HG03108 (cell line): ENCODE data around the gene GAGE12C.
"Not testable (repeated sequence)": the region's sequence is repeated elsewhere in the genome, so short reads cannot be mapped to it uniquely, and the experiment has no call there.

ENCODE experiments used
- ATAC-seq: cut with Tn5 transposase; IDR thresholded peaks from one replicate; pipeline ENCODE4 v1.9.1; 2021; ENCODE audit warnings: moderate library complexity; ENCODE audit not compliant: unreplicated experiment

Gene GAGE12C

DNA sequence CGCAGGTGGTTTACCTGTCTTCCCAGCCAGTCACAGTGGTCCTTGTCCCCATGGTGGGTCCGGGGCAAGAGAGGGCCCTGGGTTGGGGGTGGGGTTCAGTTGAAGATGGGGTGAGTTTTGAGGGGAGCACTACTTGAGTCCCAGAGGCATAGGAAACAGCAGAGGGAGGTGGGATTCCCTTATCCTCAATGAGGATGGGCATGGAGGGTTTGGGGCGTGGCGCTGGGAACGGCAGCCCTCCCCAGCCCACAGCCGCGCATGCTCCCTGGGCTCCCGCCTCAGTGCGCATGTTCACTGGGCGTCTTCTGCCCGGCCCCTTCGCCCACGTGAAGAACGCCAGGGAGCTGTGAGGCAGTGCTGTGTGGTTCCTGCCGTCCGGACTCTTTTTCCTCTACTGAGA, at the start of gene GAGE12C:
Gene GAGE12C (plus strand): TSS at position 301 of the 400 bp plus-strand sequence. CDS start 1,155 bp downstream, outside the sequence.
- not testable (repeated sequence) for ATAC-seq

DNA sequence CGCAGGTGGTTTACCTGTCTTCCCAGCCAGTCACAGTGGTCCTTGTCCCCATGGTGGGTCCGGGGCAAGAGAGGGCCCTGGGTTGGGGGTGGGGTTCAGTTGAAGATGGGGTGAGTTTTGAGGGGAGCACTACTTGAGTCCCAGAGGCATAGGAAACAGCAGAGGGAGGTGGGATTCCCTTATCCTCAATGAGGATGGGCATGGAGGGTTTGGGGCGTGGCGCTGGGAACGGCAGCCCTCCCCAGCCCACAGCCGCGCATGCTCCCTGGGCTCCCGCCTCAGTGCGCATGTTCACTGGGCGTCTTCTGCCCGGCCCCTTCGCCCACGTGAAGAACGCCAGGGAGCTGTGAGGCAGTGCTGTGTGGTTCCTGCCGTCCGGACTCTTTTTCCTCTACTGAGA, 9.5 kb downstream of the GAGE12C start, which contains the start of gene GAGE12D:
Gene GAGE12D (plus strand): TSS at position 301 of the 400 bp plus-strand sequence. CDS start 1,155 bp downstream, outside the sequence.
- ATAC-seq, result not testable (repeated sequence)

DNA sequence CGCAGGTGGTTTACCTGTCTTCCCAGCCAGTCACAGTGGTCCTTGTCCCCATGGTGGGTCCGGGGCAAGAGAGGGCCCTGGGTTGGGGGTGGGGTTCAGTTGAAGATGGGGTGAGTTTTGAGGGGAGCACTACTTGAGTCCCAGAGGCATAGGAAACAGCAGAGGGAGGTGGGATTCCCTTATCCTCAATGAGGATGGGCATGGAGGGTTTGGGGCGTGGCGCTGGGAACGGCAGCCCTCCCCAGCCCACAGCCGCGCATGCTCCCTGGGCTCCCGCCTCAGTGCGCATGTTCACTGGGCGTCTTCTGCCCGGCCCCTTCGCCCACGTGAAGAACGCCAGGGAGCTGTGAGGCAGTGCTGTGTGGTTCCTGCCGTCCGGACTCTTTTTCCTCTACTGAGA, 19.0 kb downstream of the GAGE12C start, which contains the start of gene GAGE12E:
Gene GAGE12E (plus strand): TSS at position 301 of the 400 bp plus-strand sequence. CDS start 1,155 bp downstream, outside the sequence.
- not testable (repeated sequence) for ATAC-seq

GRCh38 chrX:49560542-49560941, 28.6 kb downstream of the GAGE12C start, which contains the start of gene GAGE12F:
TSS of gene GAGE12F (plus strand) at chrX:49560842. CDS start at chrX:49561997, 1,155 bp downstream.
- not testable (repeated sequence) for ATAC-seq

- ATAC-seq, result not testable (repeated sequence)
These were observed 36.8 kb downstream of the GAGE12C start for GRCh38 chrX:49568728-49569127.

GRCh38 chrX:49569152-49569551, 37.2 kb downstream of the GAGE12C start:
- ATAC-seq, result not testable (repeated sequence)

DNA sequence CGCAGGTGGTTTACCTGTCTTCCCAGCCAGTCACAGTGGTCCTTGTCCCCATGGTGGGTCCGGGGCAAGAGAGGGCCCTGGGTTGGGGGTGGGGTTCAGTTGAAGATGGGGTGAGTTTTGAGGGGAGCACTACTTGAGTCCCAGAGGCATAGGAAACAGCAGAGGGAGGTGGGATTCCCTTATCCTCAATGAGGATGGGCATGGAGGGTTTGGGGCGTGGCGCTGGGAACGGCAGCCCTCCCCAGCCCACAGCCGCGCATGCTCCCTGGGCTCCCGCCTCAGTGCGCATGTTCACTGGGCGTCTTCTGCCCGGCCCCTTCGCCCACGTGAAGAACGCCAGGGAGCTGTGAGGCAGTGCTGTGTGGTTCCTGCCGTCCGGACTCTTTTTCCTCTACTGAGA, 38.1 kb downstream of the GAGE12C start, which contains the start of gene GAGE12G:
Gene GAGE12G (plus strand): TSS at position 301 of the 400 bp plus-strand sequence. CDS start 1,155 bp downstream, outside the sequence.
- ATAC-seq, result not testable (repeated sequence)

DNA sequence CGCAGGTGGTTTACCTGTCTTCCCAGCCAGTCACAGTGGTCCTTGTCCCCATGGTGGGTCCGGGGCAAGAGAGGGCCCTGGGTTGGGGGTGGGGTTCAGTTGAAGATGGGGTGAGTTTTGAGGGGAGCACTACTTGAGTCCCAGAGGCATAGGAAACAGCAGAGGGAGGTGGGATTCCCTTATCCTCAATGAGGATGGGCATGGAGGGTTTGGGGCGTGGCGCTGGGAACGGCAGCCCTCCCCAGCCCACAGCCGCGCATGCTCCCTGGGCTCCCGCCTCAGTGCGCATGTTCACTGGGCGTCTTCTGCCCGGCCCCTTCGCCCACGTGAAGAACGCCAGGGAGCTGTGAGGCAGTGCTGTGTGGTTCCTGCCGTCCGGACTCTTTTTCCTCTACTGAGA, 47.7 kb downstream of the GAGE12C start, which contains the start of gene GAGE12H:
Gene GAGE12H (plus strand): TSS at position 301 of the 400 bp plus-strand sequence. CDS start 1,155 bp downstream, outside the sequence.
- not testable (repeated sequence) for ATAC-seq
